Small intestine (tissue), 7 donors: ENCODE data around the gene ARHGAP10. TPM values are rescaled to one million over a fixed set of nuclear protein-coding genes. Genes with fewer than 3 reads are reported as not detected.

Experiments
- DNase-seq, 2 donors: peaks; one replicate each; pipeline versions ENCODE4 v3.0.0 to v3.0.0-alpha.2; 2013
- FAIRE-seq: peaks from 2 replicates; lab custom pipeline; 2012; peaks lifted over from hg19 to GRCh38; lab: Jason Lieb, UNC
- H3K27ac ChIP-seq, 3 donors: one replicate each; pipeline ENCODE4 v1.5.1; 2013; ENCODE audit warnings: low read length in 2 of 3, mild to moderate bottlenecking in 2 of 3, control low read depth in 1 of 3, inconsistent platforms in 1 of 3, low read depth in 1 of 3, moderate library complexity in 1 of 3
- H3K27me3 ChIP-seq, 3 donors: one replicate each; pipeline ENCODE4 v1.6.1; 2013; ENCODE audit warnings: low read length in 3 of 3, inconsistent platforms in 1 of 3; ENCODE audit not compliant: control insufficient read depth in 3 of 3, insufficient read depth in 3 of 3
- H3K36me3 ChIP-seq, 3 donors: one replicate each; pipeline ENCODE4 v1.6.1; 2013; ENCODE audit warnings: low read length in 3 of 3, inconsistent platforms in 1 of 3, low read depth in 1 of 3, mild to moderate bottlenecking in 1 of 3, moderate library complexity in 1 of 3; ENCODE audit not compliant: control insufficient read depth in 3 of 3, insufficient read depth in 2 of 3
- H3K4me1 ChIP-seq, 3 donors: one replicate each; pipeline ENCODE4 v1.6.1; 2013; ENCODE audit warnings: low read length in 2 of 3, inconsistent platforms in 1 of 3, low read depth in 1 of 3, mild to moderate bottlenecking in 1 of 3, moderate library complexity in 1 of 3; ENCODE audit not compliant: control insufficient read depth in 3 of 3, insufficient read depth in 2 of 3
- H3K4me3 ChIP-seq, 3 donors: one replicate each; pipeline ENCODE4 v1.5.1; 2013; ENCODE audit warnings: low read length in 3 of 3, control low read depth in 1 of 3, inconsistent platforms in 1 of 3, low read depth in 1 of 3, mild to moderate bottlenecking in 1 of 3, moderate library complexity in 1 of 3
- H3K9me3 ChIP-seq, 2 donors: one replicate each; pipeline ENCODE4 v1.6.1; 2013; ENCODE audit warnings: low read depth in 1 of 2, low read length in 1 of 2; ENCODE audit not compliant: control insufficient read depth in 2 of 2, insufficient read depth in 1 of 2
- WGBS, 3 donors: extraction: QIAGEN DNeasy Blood & Tissue Kit; methylation state at CpG; one replicate each; pipeline ENCODE4 v1.1.7; 2013; 5-methylcytosine and 5-hydroxymethylcytosine counted together
- polyA plus RNA-seq, 4 donors: library from polyadenylated mRNA; stranded (reverse) in 3 of 4; unstranded in 1 of 4; fragments of 200-250 nt in 3 of 4; fragments of 120-200 nt in 1 of 4; gene quantifications; one replicate each; pipeline versions ENCODE4 v1.2.1 to v1.2.3, GENCODE V29; 2013
- donor health status: healthy with polysubstance abuse.
- donor health status: control.
- donor health status: control.
- donor health status: Bipolar disorder and iron deficiency.
- donor health status: healthy.

The ARHGAP10 gene
- polyA plus RNA-seq, 4 donors = 3.4 to 13.2 (median 6.7) TPM

GRCh38 chr4:147839200-147839599 is 107.3 kb downstream of the ARHGAP10 start:
- Histone ChIP-seq H3K27me3 (no peaks in the 10 kb centered on the region), H3K27ac (no peak overlapping the region), H3K4me3 (no peak overlapping the region), H3K9me3 (no peaks in the 10 kb centered on the region), H3K4me1 (no peaks in the 10 kb centered on the region), H3K36me3 (no peaks in the 10 kb centered on the region)
- 75 to 91% (median 81%) methylated on average over 2 of the region's 2 CpGs for WGBS, 3 donors
- DNase-seq = no peak
- FAIRE-seq = no peak

DNA sequence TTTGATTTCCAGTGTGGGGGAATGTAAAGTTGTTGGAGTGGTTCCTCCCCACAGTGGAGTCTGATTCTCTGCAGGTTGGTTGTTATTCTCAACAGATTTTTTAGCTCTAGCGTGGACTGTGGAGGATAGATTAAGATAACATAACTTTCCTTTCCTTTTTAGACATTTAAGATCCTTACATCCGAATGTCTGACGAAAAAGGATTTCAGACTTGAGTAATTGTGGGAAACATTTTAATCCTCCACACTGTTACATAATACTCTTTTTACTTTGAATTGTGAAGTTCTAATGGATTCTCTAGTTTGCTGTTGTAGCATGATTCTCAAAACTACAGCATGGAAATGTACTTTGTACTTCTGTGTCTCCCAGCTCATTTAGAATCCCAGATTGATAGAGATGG is 107.8 kb downstream of the ARHGAP10 start:
- H3K36me3 ChIP-seq = no peaks in the 10 kb centered on the region
- WGBS, 3 donors = 90 to 97% (median 92%) methylated on average over 3 of the region's 3 CpGs
- H3K4me3 ChIP-seq = no peak overlapping the region
- no peak overlapping the region for H3K27ac ChIP-seq
- no peak for DNase-seq
- no peak for FAIRE-seq
- H3K27me3 ChIP-seq = no peaks in the 10 kb centered on the region
- no peaks in the 10 kb centered on the region for H3K4me1 ChIP-seq
- no peaks in the 10 kb centered on the region for H3K9me3 ChIP-seq

GRCh38 chr4:147840838-147841738 is 109.2 kb downstream of the ARHGAP10 start:
- DNase-seq = no peak
- no peak overlapping the region for H3K27ac ChIP-seq
- H3K9me3 ChIP-seq = no peaks in the 10 kb centered on the region
- no peaks in the 10 kb centered on the region for H3K4me1 ChIP-seq
- FAIRE-seq = no peak
- no peaks in the 10 kb centered on the region for H3K36me3 ChIP-seq
- no peak overlapping the region for H3K4me3 ChIP-seq
- H3K27me3 ChIP-seq = no peaks in the 10 kb centered on the region
- WGBS, 3 donors = 72 to 93% (median 80%) methylated on average over 4 of the region's 4 CpGs

GRCh38 chr4:147842573-147842972 is 110.7 kb downstream of the ARHGAP10 start:
- Histone ChIP-seq H3K4me1 (peaks cover 0 to 4% (median 0%) of the 10 kb centered on the region in 3 donors), H3K36me3 (no peaks in the 10 kb centered on the region), H3K27ac (no peak overlapping the region), H3K4me3 (no peak overlapping the region), H3K9me3 (no peaks in the 10 kb centered on the region), H3K27me3 (no peaks in the 10 kb centered on the region)
- DNase-seq = no peak
- WGBS, 3 donors = 94% methylated on average over 6 of the region's 6 CpGs
- FAIRE-seq = no peak

DNA sequence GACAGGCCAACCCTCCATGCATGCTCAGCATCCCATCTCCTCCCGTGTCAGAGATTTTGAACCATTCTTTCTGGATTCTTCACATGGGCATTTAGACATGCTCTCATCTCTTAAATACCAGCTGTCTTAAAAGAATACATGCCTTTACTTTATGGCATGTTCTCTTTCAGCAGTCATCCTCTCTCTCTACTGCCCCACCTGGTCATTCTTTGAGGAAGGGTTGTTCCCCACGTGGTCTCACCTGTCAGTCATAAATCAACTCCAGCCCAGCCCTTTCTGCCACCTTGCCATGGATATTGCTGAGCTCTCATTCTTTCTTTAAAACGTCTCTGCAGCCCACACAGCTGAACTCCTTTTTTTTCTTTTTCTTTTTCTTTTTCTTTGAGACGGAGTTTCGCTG is 111.3 kb downstream of the ARHGAP10 start:
- H3K36me3 ChIP-seq = peaks cover 0 to 2% (median 0%) of the 10 kb centered on the region in 3 donors
- H3K4me3 ChIP-seq = no peak overlapping the region
- WGBS, 3 donors = 60 to 70% (median 68%) methylated on average over 5 of the region's 5 CpGs
- H3K27ac ChIP-seq = no peak overlapping the region
- no peaks in the 10 kb centered on the region for H3K27me3 ChIP-seq
- peaks cover 0 to 5% (median 0%) of the 10 kb centered on the region in 3 donors for H3K4me1 ChIP-seq
- no peaks in the 10 kb centered on the region for H3K9me3 ChIP-seq
- FAIRE-seq (no peak), DNase-seq (peak; percentile 51 to 83)

DNA sequence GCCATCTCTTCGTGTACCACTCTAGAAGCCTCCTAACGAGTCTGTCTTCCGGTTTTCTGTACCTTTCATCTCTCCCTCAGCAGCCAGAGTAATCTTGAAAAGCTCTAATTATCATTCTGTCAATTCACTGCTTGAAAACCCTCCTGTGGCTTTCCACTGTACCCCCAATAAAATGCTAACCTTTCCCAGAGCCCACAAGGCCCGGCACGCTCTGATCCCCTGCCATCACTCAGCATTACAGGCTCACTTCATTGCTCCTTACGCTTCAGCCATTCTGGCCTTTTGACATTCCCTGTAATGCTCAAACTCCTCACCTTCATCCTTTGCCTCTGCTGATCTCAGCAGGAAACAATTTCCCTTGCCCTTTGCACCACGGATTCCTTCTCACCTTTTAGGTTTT is 112.9 kb downstream of the ARHGAP10 start:
- DNase-seq (no peak), FAIRE-seq (no peak)
- Histone ChIP-seq H3K27me3 (no peaks in the 10 kb centered on the region), H3K36me3 (peaks cover 0 to 3% (median 0%) of the 10 kb centered on the region in 3 donors), H3K4me3 (no peak overlapping the region), H3K4me1 (peaks cover 0 to 7% (median 0%) of the 10 kb centered on the region in 3 donors), H3K9me3 (no peaks in the 10 kb centered on the region), H3K27ac (no peak overlapping the region)
- WGBS, 3 donors = 82 to 90% (median 87%) methylated on average over 7 of the region's 7 CpGs

- peaks cover 0 to 2% of the 10 kb centered on the region in 2 donors for H3K9me3 ChIP-seq
- FAIRE-seq (no peak), DNase-seq (no peak)
- H3K27me3 ChIP-seq = no peaks in the 10 kb centered on the region
- peak overlapping the region in 1 of 3 donors; percentile 40 for H3K27ac ChIP-seq
- peaks cover 0 to 7% (median 0%) of the 10 kb centered on the region in 3 donors for H3K4me1 ChIP-seq
- no peak overlapping the region for H3K4me3 ChIP-seq
- 58 to 75% (median 64%) methylated on average over 6 of the region's 6 CpGs for WGBS, 3 donors
- H3K36me3 ChIP-seq = peaks cover 0 to 5% (median 3%) of the 10 kb centered on the region in 3 donors
These were observed 114.6 kb downstream of the ARHGAP10 start for GRCh38 chr4:147846318-147847155.
